ENCODE data around the gene USP17L10. TPM values are rescaled to one million over a fixed set of nuclear protein-coding genes. Genes with fewer than 3 reads are reported as not detected.

Gene USP17L10
- total and polyA plus RNA-seq, 2 donors from 2014 or later = not detected

Other genes with a start within 250 kb of the USP17L10 start
- not detected for gene FAM90A26, start 40.2 kb upstream of the USP17L10 start, total RNA-seq
- gene FAM90A26, start 40.2 kb upstream of the USP17L10 start, polyA plus RNA-seq (ENCODE audit: insufficient read depth, low read depth, low replicate concordance) = not detected
- gene USP17L11, start 4.7 kb downstream of the USP17L10 start, total RNA-seq = not detected
- not detected for gene USP17L11, start 4.7 kb downstream of the USP17L10 start, polyA plus RNA-seq (ENCODE audit: insufficient read depth, low read depth, low replicate concordance)
- gene USP17L12, start 9.5 kb downstream of the USP17L10 start, total RNA-seq = not detected
- not detected for gene USP17L12, start 9.5 kb downstream of the USP17L10 start, polyA plus RNA-seq (ENCODE audit: insufficient read depth, low read depth, low replicate concordance)
- gene USP17L13, start 14.2 kb downstream of the USP17L10 start, total RNA-seq = not detected
- not detected for gene USP17L13, start 14.2 kb downstream of the USP17L10 start, polyA plus RNA-seq (ENCODE audit: insufficient read depth, low read depth, low replicate concordance)
- gene USP17L15, start 23.7 kb downstream of the USP17L10 start, total RNA-seq = not detected
- gene USP17L15, start 23.7 kb downstream of the USP17L10 start, polyA plus RNA-seq (ENCODE audit: insufficient read depth, low read depth, low replicate concordance) = not detected
- gene USP17L17, start 33.2 kb downstream of the USP17L10 start, total RNA-seq = 0.41 TPM
- not detected for gene USP17L17, start 33.2 kb downstream of the USP17L10 start, polyA plus RNA-seq (ENCODE audit: insufficient read depth, low read depth, low replicate concordance)
- gene USP17L18, start 38.0 kb downstream of the USP17L10 start, total RNA-seq = not detected
- not detected for gene USP17L18, start 38.0 kb downstream of the USP17L10 start, polyA plus RNA-seq (ENCODE audit: insufficient read depth, low read depth, low replicate concordance)
- not detected for gene USP17L19, start 42.7 kb downstream of the USP17L10 start, total RNA-seq
- gene USP17L19, start 42.7 kb downstream of the USP17L10 start, polyA plus RNA-seq (ENCODE audit: insufficient read depth, low read depth, low replicate concordance) = not detected
- not detected for gene USP17L20, start 47.5 kb downstream of the USP17L10 start, total RNA-seq
- gene USP17L20, start 47.5 kb downstream of the USP17L10 start, polyA plus RNA-seq (ENCODE audit: insufficient read depth, low read depth, low replicate concordance) = not detected
- not detected for gene USP17L21, start 52.2 kb downstream of the USP17L10 start, total RNA-seq
- not detected for gene USP17L21, start 52.2 kb downstream of the USP17L10 start, polyA plus RNA-seq (ENCODE audit: insufficient read depth, low read depth, low replicate concordance)
- not detected for gene USP17L22, start 57.0 kb downstream of the USP17L10 start, total RNA-seq
- not detected for gene USP17L22, start 57.0 kb downstream of the USP17L10 start, polyA plus RNA-seq (ENCODE audit: insufficient read depth, low read depth, low replicate concordance)
- gene USP17L24, start 114.5 kb downstream of the USP17L10 start, total RNA-seq = not detected
- gene USP17L24, start 114.5 kb downstream of the USP17L10 start, polyA plus RNA-seq (ENCODE audit: insufficient read depth, low read depth, low replicate concordance) = not detected
- gene USP17L25, start 119.3 kb downstream of the USP17L10 start, total RNA-seq = not detected
- gene USP17L25, start 119.3 kb downstream of the USP17L10 start, polyA plus RNA-seq (ENCODE audit: insufficient read depth, low read depth, low replicate concordance) = not detected
- not detected for gene USP17L26, start 124.0 kb downstream of the USP17L10 start, total RNA-seq
- not detected for gene USP17L26, start 124.0 kb downstream of the USP17L10 start, polyA plus RNA-seq (ENCODE audit: insufficient read depth, low read depth, low replicate concordance)
- not detected for gene USP17L5, start 128.7 kb downstream of the USP17L10 start, total RNA-seq
- gene USP17L5, start 128.7 kb downstream of the USP17L10 start, polyA plus RNA-seq (ENCODE audit: insufficient read depth, low read depth, low replicate concordance) = not detected
- gene USP17L27, start 133.5 kb downstream of the USP17L10 start, total RNA-seq = not detected
- gene USP17L27, start 133.5 kb downstream of the USP17L10 start, polyA plus RNA-seq (ENCODE audit: insufficient read depth, low read depth, low replicate concordance) = not detected
- gene USP17L28, start 138.2 kb downstream of the USP17L10 start, total RNA-seq = not detected
- gene USP17L28, start 138.2 kb downstream of the USP17L10 start, polyA plus RNA-seq (ENCODE audit: insufficient read depth, low read depth, low replicate concordance) = not detected
- gene USP17L29, start 143.0 kb downstream of the USP17L10 start, total RNA-seq = not detected
- gene USP17L29, start 143.0 kb downstream of the USP17L10 start, polyA plus RNA-seq (ENCODE audit: insufficient read depth, low read depth, low replicate concordance) = not detected
- gene USP17L30, start 152.5 kb downstream of the USP17L10 start, total RNA-seq = not detected
- not detected for gene USP17L30, start 152.5 kb downstream of the USP17L10 start, polyA plus RNA-seq (ENCODE audit: insufficient read depth, low read depth, low replicate concordance)
- gene DEFB131A, start 233.8 kb downstream of the USP17L10 start, total RNA-seq = not detected
- gene DEFB131A, start 233.8 kb downstream of the USP17L10 start, polyA plus RNA-seq (ENCODE audit: insufficient read depth, low read depth, low replicate concordance) = not detected